ENCODE measurements around the gene WDPCP.
"Not testable (repeated sequence)": the region's sequence is repeated elsewhere in the genome, so short reads cannot be mapped to it uniquely, and the experiment has no call there.

Gene WDPCP

DNA sequence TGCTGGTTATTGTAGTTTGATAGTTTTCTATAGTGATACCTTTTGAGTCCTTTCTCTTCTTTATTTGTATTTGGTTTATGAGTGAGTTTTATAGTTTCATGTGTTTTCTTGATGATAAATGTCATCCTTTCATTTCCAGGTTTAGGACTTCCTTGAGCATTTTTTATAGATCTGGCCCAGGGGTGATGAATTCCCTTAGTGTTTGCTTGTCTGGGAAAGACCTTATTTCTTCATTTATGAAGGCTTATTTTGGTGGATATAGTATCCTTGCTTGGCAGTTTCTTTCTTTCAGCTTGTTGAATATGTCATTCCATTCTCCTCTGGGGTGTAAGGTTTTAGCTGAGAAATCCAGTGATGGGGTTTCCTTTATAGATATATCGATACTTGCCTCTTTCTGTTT, 483.8 kb downstream of the WDPCP start:
- no peak for DNase-seq (ENCODE audit: low spot score)

DNA sequence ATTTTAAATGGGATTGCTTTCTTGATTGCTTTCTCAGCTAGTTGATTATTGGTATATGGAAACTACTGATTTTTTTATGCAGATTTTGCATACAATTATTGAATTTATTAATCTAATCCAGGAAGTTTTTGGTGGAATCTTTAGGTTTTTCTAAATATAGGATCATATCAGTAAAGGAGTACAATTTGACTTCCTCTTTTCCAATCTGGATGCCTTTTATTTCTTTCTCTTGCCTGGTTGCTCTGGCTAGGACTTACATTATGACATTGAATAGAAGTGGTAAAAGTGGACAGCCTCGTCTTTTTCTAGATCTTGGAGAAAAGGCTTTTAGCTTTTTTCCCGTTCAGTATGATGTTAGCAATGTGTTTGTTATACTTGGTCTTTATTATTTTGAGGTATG, 486.3 kb downstream of the WDPCP start:
- no peak for DNase-seq (ENCODE audit: low spot score)

DNA sequence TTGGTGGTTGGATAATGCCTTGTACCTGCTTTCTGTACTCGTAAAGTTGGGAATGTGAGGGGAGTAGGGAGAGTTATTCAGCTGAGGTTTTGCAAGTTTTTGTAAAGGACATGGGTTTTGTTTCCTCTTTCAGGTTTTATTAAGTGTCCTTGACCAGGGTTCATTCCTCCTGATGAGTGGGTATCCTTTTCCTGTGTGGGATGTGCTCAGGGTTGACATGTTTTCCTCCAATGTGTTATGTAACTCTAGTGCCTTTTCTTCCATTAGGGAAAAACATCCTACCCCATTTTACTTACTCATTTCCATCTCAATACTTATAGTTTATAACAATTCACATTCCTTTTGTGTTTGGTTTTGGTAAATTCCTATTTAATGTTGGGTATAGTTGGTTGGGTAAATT, 489.2 kb downstream of the WDPCP start:
- DNase-seq (ENCODE audit: low spot score): no peak

DNA sequence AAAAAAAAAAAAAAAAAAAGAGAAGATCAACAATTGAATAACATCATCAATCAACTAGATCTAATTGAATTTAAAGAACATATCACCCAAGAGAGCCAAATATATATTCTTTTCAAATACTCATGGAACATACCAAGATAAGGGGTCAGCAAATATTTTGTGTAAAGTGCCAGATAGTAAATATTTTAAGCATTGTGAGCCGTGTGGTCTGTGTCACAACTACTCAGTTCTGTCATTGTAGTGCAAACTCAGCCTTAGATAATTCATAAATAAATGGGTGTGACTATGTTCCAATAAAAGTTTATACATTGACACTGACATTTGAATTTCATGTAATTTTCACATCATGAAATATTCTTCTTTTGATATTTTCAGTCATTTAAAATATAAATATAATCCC, 491.8 kb downstream of the WDPCP start:
- no peak for DNase-seq (ENCODE audit: low spot score)

DNA sequence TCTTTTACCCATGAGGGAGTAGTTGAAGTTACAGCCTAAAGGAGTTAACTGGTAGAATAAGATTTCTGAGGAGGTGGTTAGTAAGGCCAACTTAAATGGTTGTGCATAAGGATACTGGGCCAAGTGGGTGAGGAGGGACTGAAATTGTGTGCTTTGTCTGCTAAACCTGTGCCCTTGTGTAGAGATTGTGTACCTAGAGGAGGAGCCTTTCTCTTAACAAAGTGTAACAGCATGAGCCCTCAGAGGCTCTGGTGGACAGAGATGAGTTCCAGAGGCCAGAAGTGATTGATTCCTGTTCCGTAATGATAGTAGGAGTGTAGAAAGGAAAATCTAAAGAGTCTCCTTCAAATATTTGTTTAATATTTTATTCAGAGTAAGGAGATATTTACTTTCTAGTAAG, 494.8 kb downstream of the WDPCP start:
- DNase-seq (ENCODE audit: low spot score): no peak

DNA sequence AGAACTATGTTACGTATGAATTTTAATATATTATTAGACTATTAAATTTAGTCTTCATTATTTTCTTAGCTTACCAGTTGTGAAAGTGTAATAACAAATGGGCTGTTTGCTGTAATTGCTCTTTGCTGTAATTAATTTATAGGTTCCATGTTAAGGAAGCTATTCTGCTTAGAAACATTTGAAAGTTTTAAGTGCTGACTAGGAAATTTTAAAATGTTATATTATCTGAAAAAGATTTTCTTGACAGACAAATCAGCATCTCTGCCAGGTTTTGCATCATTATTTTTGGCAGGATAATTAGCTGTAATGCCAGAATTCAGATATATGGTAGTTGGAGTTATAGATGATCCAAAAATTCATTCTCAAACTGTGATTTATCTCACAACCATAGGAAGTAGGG, 495.4 kb downstream of the WDPCP start:
- no peak for DNase-seq (ENCODE audit: low spot score)

DNA sequence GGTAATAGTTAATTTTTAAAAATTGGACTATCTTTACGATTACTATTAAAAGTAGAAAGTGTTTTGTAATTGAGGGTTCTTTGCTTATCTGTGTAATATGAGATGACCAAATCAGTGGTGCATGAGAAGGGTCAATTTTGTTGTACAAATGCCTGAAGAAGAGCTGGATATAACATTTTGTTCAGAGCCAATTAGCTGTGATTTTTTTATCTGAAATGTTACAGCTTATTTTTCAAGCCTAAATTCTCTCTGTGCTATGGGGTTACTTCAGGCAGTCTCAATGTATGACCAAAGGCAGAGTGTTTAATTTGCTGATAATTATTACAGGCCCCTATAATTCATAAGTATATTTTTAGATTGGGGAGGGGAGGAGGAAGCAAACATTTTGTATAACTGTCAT, 495.9 kb downstream of the WDPCP start:
- no peak for DNase-seq (ENCODE audit: low spot score)

DNA sequence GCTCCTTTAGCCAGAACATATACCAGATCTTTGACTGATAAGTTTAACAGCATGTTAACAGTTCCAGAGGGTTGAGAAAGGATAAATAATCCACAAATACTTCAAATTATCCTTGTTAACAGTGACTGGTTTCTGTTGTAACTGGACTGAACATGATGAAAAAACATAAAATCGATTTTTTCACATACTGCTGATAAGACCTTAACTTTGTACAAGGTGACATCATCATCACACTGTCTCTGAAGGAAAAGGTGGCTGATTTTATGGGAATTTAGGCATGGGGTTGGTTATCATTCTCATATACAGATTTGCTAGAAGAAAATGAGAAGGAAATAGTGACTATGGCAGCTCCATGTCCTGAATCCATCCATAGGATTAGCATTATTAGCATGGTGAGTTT, 501.6 kb downstream of the WDPCP start:
- DNase-seq (ENCODE audit: low spot score): no peak

DNA sequence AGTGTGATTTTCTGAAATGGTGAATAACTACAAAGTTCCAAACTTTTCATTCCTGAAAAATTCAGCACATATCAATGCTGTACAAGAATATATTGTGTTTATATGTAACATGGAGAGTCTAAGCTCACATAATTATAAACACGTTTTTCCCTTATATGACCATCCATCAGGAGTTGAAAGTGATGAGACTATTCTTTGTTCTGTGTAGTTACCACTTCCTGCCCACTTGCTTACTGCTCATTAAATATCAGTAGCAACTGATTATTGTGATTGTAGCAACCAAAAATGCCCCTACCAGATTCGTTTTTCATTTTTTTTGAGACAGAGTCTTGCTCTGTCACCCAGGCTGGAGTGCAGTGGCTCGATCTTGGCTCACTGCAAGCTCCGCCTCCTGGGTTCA, 506.9 kb downstream of the WDPCP start:
- no peak for DNase-seq (ENCODE audit: low spot score)

DNA sequence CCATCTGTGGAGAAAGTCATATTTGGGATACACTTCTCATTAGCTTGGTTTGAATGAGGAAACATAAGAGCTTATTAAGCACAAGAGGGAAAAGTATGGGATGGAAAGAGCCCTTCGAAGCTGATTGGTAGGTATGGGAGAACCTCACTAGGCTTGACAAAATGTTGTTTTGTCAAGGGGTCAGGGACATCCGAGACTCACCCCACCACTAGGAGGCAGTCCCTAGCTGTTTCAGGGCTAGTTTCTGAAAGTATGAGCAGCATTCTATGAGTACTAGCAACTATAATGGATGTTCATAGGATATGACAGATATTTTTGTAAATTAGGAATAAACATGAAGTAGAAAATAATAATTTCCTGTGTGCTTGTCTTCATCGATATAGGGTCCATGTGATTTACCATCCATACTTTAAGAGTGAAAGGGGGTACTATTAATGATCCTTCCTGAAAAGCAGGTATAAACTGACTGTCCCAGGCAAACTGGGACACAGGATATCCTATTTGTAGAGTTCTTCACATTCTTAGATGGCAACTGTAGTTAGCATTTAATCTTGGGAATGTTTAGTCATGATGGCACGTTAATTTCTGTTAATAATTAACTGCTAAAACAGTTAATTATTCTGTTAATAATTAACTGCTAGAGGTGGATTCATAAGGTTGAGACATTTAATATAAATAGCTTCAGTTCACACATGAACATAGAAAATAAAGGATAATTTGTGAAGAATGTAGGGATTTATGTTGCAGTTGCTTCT, 509.2 kb downstream of the WDPCP start:
- DNase-seq (ENCODE audit: low spot score): peak; percentile 24

DNA sequence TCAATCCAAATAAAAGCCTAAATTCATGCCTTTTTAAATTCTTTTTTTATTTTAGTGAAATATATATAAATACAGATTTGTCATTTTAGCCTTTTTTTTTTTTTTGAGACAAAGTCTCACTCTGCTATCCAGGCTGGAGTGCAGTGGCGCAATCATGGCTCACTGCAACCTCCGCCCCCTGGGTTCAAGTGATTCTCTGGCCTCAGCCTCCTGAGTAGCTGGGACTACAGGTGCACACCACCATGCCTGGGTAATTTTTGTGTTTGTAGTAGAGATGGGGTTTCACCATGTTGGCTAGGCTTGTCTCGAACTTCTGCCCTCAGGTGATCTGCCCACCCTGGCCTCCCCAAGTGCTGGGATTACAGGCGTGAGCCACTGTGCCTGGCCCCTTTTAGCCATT, 513.9 kb downstream of the WDPCP start:
- DNase-seq (ENCODE audit: low spot score): not testable (repeated sequence)

DNA sequence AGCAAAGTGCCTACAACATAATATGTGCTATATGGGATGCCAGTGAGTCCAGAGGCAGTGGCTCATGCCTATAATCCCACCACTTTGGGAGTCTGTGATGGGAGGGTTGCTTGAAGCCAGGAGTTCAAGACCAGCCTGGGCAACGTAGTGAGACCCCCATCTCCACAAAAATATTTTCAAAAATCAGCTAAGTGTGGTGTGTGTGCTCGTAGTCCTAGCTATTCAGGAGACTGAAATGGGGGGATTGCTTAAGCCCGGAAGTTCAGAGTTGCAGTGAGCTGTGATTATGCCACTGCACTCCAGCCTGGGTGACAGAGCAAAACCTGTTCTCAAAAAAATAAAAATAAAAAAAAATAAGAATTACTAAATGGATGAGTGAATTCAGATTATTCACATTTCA, 514.3 kb downstream of the WDPCP start:
- DNase-seq (ENCODE audit: low spot score): no peak

DNA sequence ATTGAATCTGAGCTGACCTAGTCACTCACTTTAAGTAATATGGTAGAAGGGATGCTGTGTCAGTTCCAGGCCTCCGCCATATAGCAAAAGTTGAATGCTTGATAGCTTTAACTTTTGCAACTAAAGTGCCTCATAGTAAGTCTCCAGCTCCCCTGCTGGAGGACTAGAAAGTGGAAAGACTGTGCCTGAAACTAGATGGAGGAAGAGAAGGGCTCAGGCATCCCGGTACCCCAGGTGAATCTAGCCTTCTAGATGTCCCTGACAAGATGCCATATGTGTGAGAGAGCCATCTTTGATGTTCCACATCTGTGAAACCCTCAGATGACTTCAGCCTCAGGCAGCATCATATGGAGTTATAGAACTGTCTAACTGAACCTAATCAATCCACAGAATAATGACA, 516.6 kb downstream of the WDPCP start:
- no peak for DNase-seq (ENCODE audit: low spot score)
